Karpas-422 (cell line): ENCODE results near the gene NAV2. TPM values are rescaled to one million over a fixed set of nuclear protein-coding genes. Genes with fewer than 3 reads are reported as not detected.

ENCODE experiments used
- DNase-seq: peaks from one replicate; pipeline ENCODE4 v3.0.0-alpha.2; 2015
- H2AFZ ChIP-seq: fragments of 200-600 bp; sonication (generic); 2 replicates; pipeline ENCODE4 v1.6.1; 2014; ENCODE audit warnings: antibody characterized with exemption, low read length, mixed read lengths
- H3K27ac ChIP-seq: fragments of 200-600 bp; sonication (generic); 2 replicates; pipeline ENCODE4 v1.5.1; 2014; ENCODE audit warnings: mild to moderate bottlenecking, low read length, moderate library complexity
- H3K27me3 ChIP-seq: fragments of 200-600 bp; sonication (generic); 2 replicates; pipeline ENCODE4 v1.6.1; 2014; ENCODE audit warnings: low read length, mixed read lengths
- H3K36me3 ChIP-seq: fragments of 200-600 bp; sonication (generic); 2 replicates; pipeline ENCODE4 v1.6.1; 2014; ENCODE audit warnings: low read length, mixed read lengths; ENCODE audit not compliant: insufficient read depth
- H3K4me1 ChIP-seq: fragments of 200-600 bp; sonication (generic); 2 replicates; pipeline ENCODE4 v1.6.1; 2014; ENCODE audit warnings: mild to moderate bottlenecking, low read length, mixed read lengths
- H3K4me2 ChIP-seq: fragments of 200-600 bp; sonication (generic); 2 replicates; pipeline ENCODE4 v1.6.1; 2014; ENCODE audit warnings: low read length, low read depth, mild to moderate bottlenecking; ENCODE audit not compliant: poor library complexity, severe bottlenecking
- H3K4me3 ChIP-seq: fragments of 200-600 bp; sonication (generic); 2 replicates; pipeline ENCODE4 v1.5.1; 2014; ENCODE audit warnings: mild to moderate bottlenecking, antibody characterized with exemption, low read length, mixed read lengths
- H3K79me2 ChIP-seq: fragments of 200-600 bp; sonication (generic); 2 replicates; pipeline ENCODE4 v1.6.1; 2014; ENCODE audit warnings: mild to moderate bottlenecking, low read length, mixed read lengths
- H3K9ac ChIP-seq: fragments of 200-600 bp; sonication (generic); 2 replicates; pipeline ENCODE4 v1.6.0; 2014; ENCODE audit warnings: low read length
- H3K9me2 ChIP-seq: fragments of 200-600 bp; sonication (generic), shearing (Covaris generic); replicated peaks from 2 replicates; pipeline ENCODE4 v1.6.0; 2014; ENCODE audit warnings: mild to moderate bottlenecking, low read length, moderate library complexity; ENCODE audit not compliant: insufficient read depth
- H3K9me3 ChIP-seq: fragments of 300-700, 200-600 bp; sonication (generic); 2 replicates; pipeline ENCODE4 v1.6.1; 2014; ENCODE audit warnings: low read length, mixed read lengths
- H4K20me1 ChIP-seq: fragments of 200-600 bp; sonication (generic); 2 replicates; pipeline ENCODE4 v1.6.1; 2014; ENCODE audit warnings: mild to moderate bottlenecking, antibody characterized with exemption, low read length, low read depth; ENCODE audit not compliant: insufficient read depth
- total RNA-seq: library from RNA; depleted of rRNA; stranded (reverse); fragments of >200 nt; shearing (Covaris generic); gene quantifications from 2 replicates; pipeline ENCODE4 v1.2.3, GENCODE V29; 2014; ENCODE audit warnings: low replicate concordance

Gene NAV2
- total RNA-seq, 1 experiment from 2014 or later: not detected

GRCh38 chr11:19703211-19703610, 9.4 kb upstream of the NAV2 start:
- H4K20me1 ChIP-seq: no peaks in the 10 kb centered on the region
- H3K9me3 ChIP-seq: no peaks in the 10 kb centered on the region
- H3K79me2 ChIP-seq: no peaks in the 10 kb centered on the region
- DNase-seq: no peak
- no peaks in the 10 kb centered on the region for H3K36me3 ChIP-seq
- no peak overlapping the region for H3K9ac ChIP-seq
- no peak overlapping the region for H3K4me3 ChIP-seq
- no peak overlapping the region for H3K4me2 ChIP-seq
- H2AFZ ChIP-seq: no peak overlapping the region
- H3K27ac ChIP-seq: no peak overlapping the region
- H3K4me1 ChIP-seq: no peaks in the 10 kb centered on the region
- no peaks in the 10 kb centered on the region for H3K27me3 ChIP-seq
- no peaks in the 10 kb centered on the region for H3K9me2 ChIP-seq

GRCh38 chr11:19704213-19704612, 8.4 kb upstream of the NAV2 start:
- Histone ChIP-seq H3K9me3 (no peaks in the 10 kb centered on the region), H3K4me1 (no peaks in the 10 kb centered on the region), H3K79me2 (no peaks in the 10 kb centered on the region), H3K27me3 (no peaks in the 10 kb centered on the region), H2AFZ (no peak overlapping the region), H3K4me3 (no peak overlapping the region), H3K9ac (no peak overlapping the region), H3K9me2 (no peaks in the 10 kb centered on the region), H3K4me2 (no peak overlapping the region), H4K20me1 (no peaks in the 10 kb centered on the region), H3K27ac (no peak overlapping the region), H3K36me3 (no peaks in the 10 kb centered on the region)
- DNase-seq: no peak

- Histone ChIP-seq H3K79me2 (no peaks in the 10 kb centered on the region), H3K27ac (no peak overlapping the region), H3K4me1 (no peaks in the 10 kb centered on the region), H3K27me3 (no peaks in the 10 kb centered on the region), H2AFZ (no peak overlapping the region), H3K9me2 (no peaks in the 10 kb centered on the region), H3K36me3 (no peaks in the 10 kb centered on the region), H3K4me2 (no peak overlapping the region), H3K9me3 (no peaks in the 10 kb centered on the region), H4K20me1 (no peaks in the 10 kb centered on the region), H3K4me3 (no peak overlapping the region), H3K9ac (no peak overlapping the region)
- DNase-seq: no peak
These were observed 6.7 kb upstream of the NAV2 start for GRCh38 chr11:19705936-19706335.

GRCh38 chr11:19711911-19712280, 741 bp upstream of the NAV2 start:
- peak overlapping the region; percentile 62 for H3K4me3 ChIP-seq
- no peaks in the 10 kb centered on the region for H3K9me2 ChIP-seq
- H2AFZ ChIP-seq: peak overlapping the region; percentile 75
- H3K4me1 ChIP-seq: peaks cover 14% of the 10 kb centered on the region
- no peak overlapping the region for H3K27ac ChIP-seq
- DNase-seq: no peak
- H3K9me3 ChIP-seq: no peaks in the 10 kb centered on the region
- H3K27me3 ChIP-seq: no peaks in the 10 kb centered on the region
- peak overlapping the region; percentile 72 for H3K4me2 ChIP-seq
- no peaks in the 10 kb centered on the region for H4K20me1 ChIP-seq
- no peaks in the 10 kb centered on the region for H3K36me3 ChIP-seq
- no peaks in the 10 kb centered on the region for H3K79me2 ChIP-seq
- H3K9ac ChIP-seq: peak overlapping the region; percentile 59

- Histone ChIP-seq H3K27me3 (no peaks in the 10 kb centered on the region), H3K4me1 (peaks cover 14% of the 10 kb centered on the region), H3K9ac (peak overlapping the region; percentile 64), H2AFZ (no peak overlapping the region), H3K36me3 (no peaks in the 10 kb centered on the region), H3K79me2 (no peaks in the 10 kb centered on the region), H3K4me2 (peak overlapping the region; percentile 72), H3K4me3 (peak overlapping the region; percentile 61), H3K9me3 (no peaks in the 10 kb centered on the region), H3K27ac (no peak overlapping the region), H4K20me1 (no peaks in the 10 kb centered on the region), H3K9me2 (no peaks in the 10 kb centered on the region)
- no peak for DNase-seq
These were observed 772 bp downstream of the NAV2 start for GRCh38 chr11:19713196-19714021.

- no peak for DNase-seq
- H3K4me3 ChIP-seq: no peak overlapping the region
- no peak overlapping the region for H2AFZ ChIP-seq
- H4K20me1 ChIP-seq: no peaks in the 10 kb centered on the region
- H3K36me3 ChIP-seq: no peaks in the 10 kb centered on the region
- no peaks in the 10 kb centered on the region for H3K27me3 ChIP-seq
- H3K9me3 ChIP-seq: no peaks in the 10 kb centered on the region
- H3K4me1 ChIP-seq: peaks cover 14% of the 10 kb centered on the region
- no peak overlapping the region for H3K27ac ChIP-seq
- H3K4me2 ChIP-seq: no peak overlapping the region
- no peaks in the 10 kb centered on the region for H3K9me2 ChIP-seq
- H3K9ac ChIP-seq: no peak overlapping the region
- no peaks in the 10 kb centered on the region for H3K79me2 ChIP-seq
These were observed 1.4 kb downstream of the NAV2 start for GRCh38 chr11:19714022-19714386.

- DNase-seq: no peak
- no peaks in the 10 kb centered on the region for H4K20me1 ChIP-seq
- H3K27ac ChIP-seq: no peak overlapping the region
- no peaks in the 10 kb centered on the region for H3K9me2 ChIP-seq
- peaks cover 14% of the 10 kb centered on the region for H3K4me1 ChIP-seq
- H3K4me3 ChIP-seq: no peak overlapping the region
- H3K9ac ChIP-seq: no peak overlapping the region
- no peaks in the 10 kb centered on the region for H3K9me3 ChIP-seq
- H3K36me3 ChIP-seq: no peaks in the 10 kb centered on the region
- H3K4me2 ChIP-seq: no peak overlapping the region
- no peaks in the 10 kb centered on the region for H3K27me3 ChIP-seq
- H3K79me2 ChIP-seq: no peaks in the 10 kb centered on the region
- H2AFZ ChIP-seq: no peak overlapping the region
These were observed 2.0 kb downstream of the NAV2 start for GRCh38 chr11:19714387-19715363.

- Histone ChIP-seq H2AFZ (no peak overlapping the region), H3K9me3 (no peaks in the 10 kb centered on the region), H3K4me3 (no peak overlapping the region), H3K4me1 (peaks cover 14% of the 10 kb centered on the region), H3K79me2 (no peaks in the 10 kb centered on the region), H3K9ac (no peak overlapping the region), H3K4me2 (no peak overlapping the region), H3K36me3 (no peaks in the 10 kb centered on the region), H3K9me2 (no peaks in the 10 kb centered on the region), H3K27ac (no peak overlapping the region), H3K27me3 (no peaks in the 10 kb centered on the region), H4K20me1 (no peaks in the 10 kb centered on the region)
- DNase-seq: no peak
These were observed 2.7 kb downstream of the NAV2 start for GRCh38 chr11:19715373-19715772.
